B cell (primary cell): ENCODE data around the gene DBF4B. TPM values are rescaled to one million over a fixed set of nuclear protein-coding genes. Genes with fewer than 3 reads are reported as not detected.

Experiments used
- ATAC-seq: fragments of 200-7000 bp; cut with Tn5 transposase; one replicate; pipeline ENCODE4 v1.10.0; 2021; ENCODE audit warnings: low read depth, mild to moderate bottlenecking, moderate number of reproducible peaks, moderate library complexity
- CTCF ChIA-PET: fragments of 350-600 bp; sonication (Branson Sonifier 250); formaldehyde crosslinking; loops from one replicate; lab custom pipeline; 2021; ENCODE audit warnings: antibody characterized with exemption, inconsistent platforms; lab: Charles Lee
- POLR2A ChIA-PET: fragments of 350-600 bp; sonication (Branson Sonifier 250); formaldehyde crosslinking; loops from one replicate; lab custom pipeline; 2021; ENCODE audit warnings: antibody characterized with exemption; lab: Charles Lee
- DNase-seq: peaks from one replicate; pipeline ENCODE4 v3.0.0; 2013
- H2AFZ ChIP-seq: 2 replicates; pipeline ENCODE4 v1.6.1; 2012; ENCODE audit warnings: mild to moderate bottlenecking, low read depth, low read length; ENCODE audit not compliant: insufficient read depth, poor library complexity, severe bottlenecking
- H3K27ac ChIP-seq, 2 donors: 1 replicate in 1 of 2; 2 replicates in 1 of 2; pipeline ENCODE4 v1.5.1; 2012 to 2013; ENCODE audit warnings: low read length in 2 of 2, mild to moderate bottlenecking in 2 of 2, moderate library complexity in 1 of 2
- H3K27me3 ChIP-seq, 4 experiments: fragments of 200-600 bp in 1 of 4; sonication (generic) in 1 of 4; replicated peaks in 1 of 4; 1 replicate in 2 of 4; 2 replicates in 2 of 4; pipeline versions ENCODE4 v1.6.1 to v1.7.0; 2013 to 2016; ENCODE audit warnings: low read length in 3 of 4, mild to moderate bottlenecking in 2 of 4, mixed read lengths in 1 of 4, moderate library complexity in 1 of 4; ENCODE audit not compliant: insufficient read depth in 4 of 4, control insufficient read depth in 3 of 4; ENCODE audit errors: control extremely low read depth in 1 of 4
- H3K36me3 ChIP-seq, 2 experiments: replicated peaks in 1 of 2; 1 replicate in 1 of 2; 2 replicates in 1 of 2; pipeline versions ENCODE4 v1.6.1 to v1.7.1; 2013; ENCODE audit warnings: low read length in 1 of 2; ENCODE audit not compliant: insufficient read depth in 2 of 2, control insufficient read depth in 1 of 2; ENCODE audit errors: control extremely low read depth in 1 of 2, extremely low read depth in 1 of 2
- H3K4me1 ChIP-seq, 2 donors: fragments of 200-600 bp in 1 of 2; sonication (generic) in 1 of 2; 1 replicate in 1 of 2; 2 replicates in 1 of 2; pipeline versions ENCODE4 v1.5.1 to v1.6.1; 2013 to 2017; ENCODE audit warnings: low read length in 2 of 2; ENCODE audit not compliant: control insufficient read depth in 2 of 2, insufficient read depth in 2 of 2
- H3K4me2 ChIP-seq: replicated peaks from 2 replicates; pipeline ENCODE3; 2012; ENCODE audit warnings: mild to moderate bottlenecking, low read depth, low read length; ENCODE audit not compliant: poor library complexity, severe bottlenecking
- H3K4me3 ChIP-seq, 5 experiments: fragments of 200-600 bp in 1 of 5; sonication (generic) in 1 of 5; 1 replicate in 3 of 5; 2 replicates in 2 of 5; pipeline versions ENCODE4 v1.5.1 to v1.7.0; 2011 to 2016; ENCODE audit warnings: low read length in 4 of 5, mild to moderate bottlenecking in 4 of 5, low read depth in 2 of 5, control low read depth in 1 of 5, moderate library complexity in 1 of 5; ENCODE audit not compliant: insufficient read depth in 1 of 5; ENCODE audit errors: control extremely low read depth in 1 of 5, extremely low read depth in 1 of 5
- H3K79me2 ChIP-seq: fragments of 200-600 bp; sonication (generic); one replicate; pipeline ENCODE4 v1.6.0; 2016; ENCODE audit warnings: low read length; ENCODE audit not compliant: control insufficient read depth, insufficient read depth
- H3K9ac ChIP-seq: fragments of 200-600 bp; sonication (generic); 2 replicates; pipeline ENCODE4 v1.6.1; 2017; ENCODE audit warnings: mild to moderate bottlenecking, low read length, moderate library complexity
- H3K9me3 ChIP-seq, 3 donors: one replicate each; pipeline versions ENCODE4 v1.6.1 to v1.7.1; 2013; ENCODE audit warnings: low read length in 2 of 3; ENCODE audit not compliant: control insufficient read depth in 2 of 3, insufficient read depth in 1 of 3; ENCODE audit errors: control extremely low read depth in 1 of 3
- H4K20me1 ChIP-seq: 2 replicates; pipeline ENCODE4 v1.6.0; 2012; ENCODE audit warnings: mild to moderate bottlenecking, low read length; ENCODE audit not compliant: insufficient read depth, control insufficient read depth, poor library complexity, severe bottlenecking
- H3K27ac Mint-ChIP-seq: one replicate; pipeline ENCODE4 v1.8.0; 2021; ENCODE audit warnings: mixed read lengths
- H3K27me3 Mint-ChIP-seq: one replicate; pipeline ENCODE4 v1.8.0; 2021; ENCODE audit warnings: mixed read lengths
- H3K4me1 Mint-ChIP-seq: one replicate; pipeline ENCODE4 v1.8.0; 2021; ENCODE audit warnings: mixed read lengths
- H3K4me3 Mint-ChIP-seq: one replicate; pipeline ENCODE4 v1.8.0; 2021; ENCODE audit warnings: mixed read lengths
- H3K9me3 Mint-ChIP-seq: one replicate; pipeline ENCODE4 v1.8.0; 2022; ENCODE audit warnings: mixed read lengths; ENCODE audit not compliant: insufficient read depth
- EZH2 ChIP-seq: IDR thresholded peaks from 2 replicates; pipeline ENCODE4 v1.6.1; 2012; ENCODE audit warnings: borderline replicate concordance, low read depth, mild to moderate bottlenecking, moderate library complexity, low read length; ENCODE audit not compliant: insufficient read depth, poor library complexity, severe bottlenecking
- WGBS: methylation state at CpG from one replicate; pipeline ENCODE4 v1.1.5; 2013; ENCODE audit warnings: missing lambda C conversion rate; ENCODE audit not compliant: insufficient coverage; 5-methylcytosine and 5-hydroxymethylcytosine counted together
- intact Hi-C: fragments of 100-400 bp; cut with micrococcal nuclease; formaldehyde crosslinking; loops from one replicate; pipeline ENCODE4 v1.10.0; 2022
- polyA plus RNA-seq: library from polyadenylated mRNA; depleted of rRNA; stranded (reverse); fragments of >200 nt; gene quantifications from 2 replicates; pipeline ENCODE4 v1.2.3, GENCODE V29; 2012
- total RNA-seq, 2 donors: library from RNA; stranded (reverse); fragments of 120-200 nt in 1 of 2; gene quantifications; 1 replicate in 1 of 2; 2 replicates in 1 of 2; pipeline versions ENCODE4 v1.2.3 to v1.2.4, GENCODE V29; 2013 to 2022
- TF ChIP-seq, protein P1 (sequence below): fragments of 200-600 bp; IDR thresholded peaks from one replicate; pipeline ENCODE4 v1.8.0; 2022; ENCODE audit warnings: antibody characterized with exemption, mild to moderate bottlenecking

The DBF4B gene
- total and polyA plus RNA-seq, 2 donors (not counting 1 experiment from before 2014, with no cell fraction given) = 10.9 to 15.9 TPM

DNA sequence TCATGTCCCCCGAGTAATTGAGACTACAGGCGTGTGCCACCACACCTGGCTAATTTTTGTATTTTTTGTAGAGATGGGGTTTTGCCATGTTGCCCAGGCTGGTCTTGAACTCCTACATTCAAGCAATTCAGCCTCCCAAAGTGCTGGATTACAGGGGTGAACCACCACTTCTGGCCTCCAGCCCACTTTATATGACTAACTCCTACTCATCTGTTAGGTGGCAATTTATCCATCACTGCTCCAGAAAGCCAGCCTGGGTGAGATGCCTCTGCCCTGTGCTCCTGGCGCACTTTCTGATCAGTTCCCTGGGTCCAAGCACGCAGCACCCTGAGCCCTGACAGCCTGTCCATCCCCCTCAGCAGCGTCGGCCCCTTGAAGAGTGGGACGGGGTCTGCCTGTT, 79.7 kb downstream of the DBF4B start:
- no peaks in the 10 kb centered on the region for H3K4me1 ChIP-seq
- H3K27ac Mint-ChIP-seq = no peak overlapping the region
- H3K9me3 Mint-ChIP-seq = no peaks in the 10 kb centered on the region
- no peak for TF ChIP-seq EZH2
- TF ChIP-seq, protein P1, sequence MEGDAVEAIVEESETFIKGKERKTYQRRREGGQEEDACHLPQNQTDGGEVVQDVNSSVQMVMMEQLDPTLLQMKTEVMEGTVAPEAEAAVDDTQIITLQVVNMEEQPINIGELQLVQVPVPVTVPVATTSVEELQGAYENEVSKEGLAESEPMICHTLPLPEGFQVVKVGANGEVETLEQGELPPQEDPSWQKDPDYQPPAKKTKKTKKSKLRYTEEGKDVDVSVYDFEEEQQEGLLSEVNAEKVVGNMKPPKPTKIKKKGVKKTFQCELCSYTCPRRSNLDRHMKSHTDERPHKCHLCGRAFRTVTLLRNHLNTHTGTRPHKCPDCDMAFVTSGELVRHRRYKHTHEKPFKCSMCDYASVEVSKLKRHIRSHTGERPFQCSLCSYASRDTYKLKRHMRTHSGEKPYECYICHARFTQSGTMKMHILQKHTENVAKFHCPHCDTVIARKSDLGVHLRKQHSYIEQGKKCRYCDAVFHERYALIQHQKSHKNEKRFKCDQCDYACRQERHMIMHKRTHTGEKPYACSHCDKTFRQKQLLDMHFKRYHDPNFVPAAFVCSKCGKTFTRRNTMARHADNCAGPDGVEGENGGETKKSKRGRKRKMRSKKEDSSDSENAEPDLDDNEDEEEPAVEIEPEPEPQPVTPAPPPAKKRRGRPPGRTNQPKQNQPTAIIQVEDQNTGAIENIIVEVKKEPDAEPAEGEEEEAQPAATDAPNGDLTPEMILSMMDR = no peak
- DNase-seq (no peak), ATAC-seq (no peak)
- no peak overlapping the region for H3K27ac ChIP-seq
- no peak overlapping the region for H3K4me2 ChIP-seq
- H4K20me1 ChIP-seq = no peaks in the 10 kb centered on the region
- no peak overlapping the region for H2AFZ ChIP-seq
- H3K79me2 ChIP-seq = no peaks in the 10 kb centered on the region
- H3K9ac ChIP-seq = no peak overlapping the region
- no peak overlapping the region for H3K4me3 ChIP-seq
- 78% methylated on average over 5 of the region's 7 CpGs for WGBS
- peaks cover 7% of the 10 kb centered on the region for H3K27me3 Mint-ChIP-seq
- CTCF ChIA-PET = no interaction called here
- H3K27me3 ChIP-seq = no peaks in the 10 kb centered on the region
- H3K4me3 Mint-ChIP-seq = no peak overlapping the region
- intact Hi-C loops = no loop called here
- no peaks in the 10 kb centered on the region for H3K9me3 ChIP-seq
- POLR2A ChIA-PET = no interaction called here
- H3K4me1 Mint-ChIP-seq = no peaks in the 10 kb centered on the region
- H3K36me3 ChIP-seq = no peaks in the 10 kb centered on the region

DNA sequence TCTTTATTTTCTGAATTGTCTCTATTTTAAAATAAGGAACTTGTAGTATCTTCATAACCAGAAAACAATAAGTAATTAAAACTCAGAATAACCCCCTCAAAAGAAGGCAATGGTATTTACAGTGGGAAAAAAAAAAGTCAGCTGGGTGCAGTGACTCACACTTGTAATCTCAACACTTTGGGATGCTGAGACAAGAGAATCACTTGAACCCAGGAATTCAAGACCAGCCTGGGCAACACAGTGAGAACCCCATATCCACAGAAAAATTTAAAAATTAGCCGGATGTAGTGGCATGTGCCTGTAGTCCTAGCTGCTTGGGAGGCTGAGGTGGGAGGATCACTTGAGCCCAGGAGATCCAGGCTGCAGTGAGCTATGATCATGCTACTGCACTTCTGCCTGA, 83.8 kb downstream of the DBF4B start:
- H2AFZ ChIP-seq = no peak overlapping the region
- TF ChIP-seq, protein P1 = no peak
- TF ChIP-seq EZH2 = no peak
- ChIA-PET CTCF (no interaction called here), POLR2A (no interaction called here)
- WGBS = no CpG with 5 or more reads among the region's 1 CpG
- H3K79me2 ChIP-seq = no peaks in the 10 kb centered on the region
- ATAC-seq = no peak
- no peaks in the 10 kb centered on the region for H3K27me3 ChIP-seq
- no peaks in the 10 kb centered on the region for H3K9me3 Mint-ChIP-seq
- no peak overlapping the region for H3K4me2 ChIP-seq
- no peaks in the 10 kb centered on the region for H4K20me1 ChIP-seq
- H3K9ac ChIP-seq = no peak overlapping the region
- H3K36me3 ChIP-seq = no peaks in the 10 kb centered on the region
- H3K4me1 ChIP-seq = no peaks in the 10 kb centered on the region
- peaks cover 2% of the 10 kb centered on the region for H3K27me3 Mint-ChIP-seq
- H3K27ac ChIP-seq = no peak overlapping the region
- H3K4me1 Mint-ChIP-seq = no peaks in the 10 kb centered on the region
- DNase-seq = no peak
- H3K9me3 ChIP-seq = no peaks in the 10 kb centered on the region
- no peak overlapping the region for H3K27ac Mint-ChIP-seq
- H3K4me3 Mint-ChIP-seq = no peak overlapping the region
- H3K4me3 ChIP-seq = no peak overlapping the region
- intact Hi-C loops = no loop called here
